Measurements from ENCODE around the gene MCM3AP. TPM values are rescaled to one million over a fixed set of nuclear protein-coding genes. Genes with fewer than 3 reads are reported as not detected.

The MCM3AP gene
- 47.0 and 49.0 TPM in 2 replicates for total RNA-seq

DNA sequence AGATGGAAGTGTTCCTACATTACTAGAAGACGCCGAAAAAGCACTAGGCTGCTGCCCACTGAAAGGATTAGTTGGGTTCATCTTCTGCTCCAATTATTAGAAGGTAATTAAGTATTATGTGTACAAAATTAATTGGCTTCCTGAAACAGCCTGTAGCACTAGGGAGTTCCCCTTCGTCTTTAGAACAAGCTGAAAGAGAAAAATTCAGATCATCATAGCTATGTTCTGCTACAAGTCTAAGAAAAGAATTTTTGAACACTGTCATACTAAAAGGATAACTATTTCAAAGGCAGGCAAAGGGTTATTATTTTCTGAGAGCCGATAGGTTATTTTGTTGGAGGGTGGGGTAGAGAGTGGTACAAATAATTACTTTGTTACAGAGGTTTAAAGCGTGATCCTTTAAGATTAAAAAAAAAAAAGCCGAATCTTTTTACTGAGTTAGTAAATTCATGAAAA is at the start of gene MCM3AP:
Gene MCM3AP, minus strand, starts transcription at position 406 of the 456 bp plus-strand sequence. Its CDS starts 325 bp downstream, at position 81.

DNA sequence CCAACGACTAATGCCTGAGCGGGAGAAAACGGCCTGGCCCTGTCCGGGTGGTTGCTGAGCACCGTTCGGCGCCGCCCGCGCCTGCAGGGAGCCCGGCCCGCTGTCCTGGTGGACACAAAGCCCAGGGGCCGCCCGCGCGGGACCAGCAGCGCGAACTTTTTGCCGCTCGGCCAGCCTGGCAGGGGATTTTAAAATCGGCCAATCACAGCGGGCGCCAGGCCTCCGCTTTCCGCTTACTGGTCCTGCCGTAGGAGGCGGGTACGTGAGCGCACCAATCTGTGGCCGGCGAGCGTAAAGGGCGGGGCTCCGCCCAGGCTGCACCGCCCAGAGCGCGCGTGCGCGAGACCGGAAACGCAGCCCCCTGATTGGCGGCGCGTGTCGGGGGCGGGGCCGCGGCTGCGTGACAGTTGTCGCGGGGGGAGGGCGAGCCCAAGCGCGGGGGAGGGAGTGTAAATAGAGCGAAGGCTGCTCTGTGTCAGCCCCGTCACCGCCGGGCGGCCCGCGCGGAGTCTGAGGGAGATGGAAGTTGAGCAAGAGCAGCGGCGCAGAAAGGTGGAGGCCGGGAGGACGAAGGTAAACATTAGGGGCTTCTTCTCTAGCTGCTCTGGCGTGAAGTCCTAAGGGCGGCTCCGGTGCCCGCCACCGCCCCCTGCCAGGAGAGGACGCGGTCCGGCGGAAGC is 38.4 kb upstream of the MCM3AP start, which contains the start of the genes C21orf58 and PCNT:
Gene C21orf58, minus strand, starts transcription at position 161 of the 680 bp plus-strand sequence. CDS start 1,132 bp downstream, outside the sequence.
Gene PCNT, plus strand, starts transcription at position 447 of the 680 bp plus-strand sequence. Its CDS starts 73 bp downstream, at position 520.

DNA sequence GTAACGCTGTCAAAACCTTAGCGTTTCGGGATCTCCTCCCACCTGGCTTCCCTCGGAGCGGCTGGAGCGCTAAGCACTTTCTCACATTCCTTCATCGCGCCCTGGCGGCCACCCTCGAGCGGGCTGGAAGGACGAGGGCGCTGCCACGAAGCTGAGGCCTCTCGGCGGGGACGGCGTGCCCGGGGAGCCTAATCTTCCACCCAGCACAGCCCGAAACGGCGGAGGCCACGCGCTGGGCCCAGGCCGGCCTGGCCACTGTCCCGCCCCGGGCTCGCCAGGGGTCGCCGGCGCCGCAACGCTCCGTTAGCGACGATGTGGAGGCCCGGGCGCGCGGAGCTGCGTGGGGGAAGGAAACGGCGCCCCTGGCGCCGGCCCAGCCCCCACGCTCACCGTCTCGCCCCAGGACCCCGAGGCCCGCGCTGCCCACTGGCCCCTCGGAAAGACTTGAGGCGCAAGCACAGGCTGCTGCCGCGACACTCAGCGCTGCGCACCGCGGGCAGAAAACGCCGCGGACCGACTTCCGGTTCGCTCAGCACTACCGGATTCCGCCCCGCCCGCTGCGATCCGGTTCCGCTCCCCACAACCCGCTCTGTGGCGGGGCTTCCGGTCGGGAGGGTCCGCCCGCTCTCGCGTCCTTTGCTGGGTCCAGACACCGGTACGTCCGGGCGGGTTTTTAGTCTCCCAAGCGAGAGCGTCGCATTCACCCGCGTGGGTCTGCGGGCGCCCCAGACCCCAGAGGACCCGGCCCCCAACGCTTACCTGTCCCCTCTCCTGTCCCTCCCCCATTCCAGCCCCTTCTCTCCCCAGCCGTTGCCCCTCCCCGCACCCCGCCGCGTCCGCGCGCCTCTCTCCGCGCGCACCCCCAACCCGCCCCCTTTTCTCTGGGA is 593 bp upstream of the MCM3AP start, which contains the start of gene YBEY:
Gene YBEY, plus strand, starts transcription at position 582 of the 887 bp plus-strand sequence. CDS start 572 bp downstream, outside the sequence.

DNA sequence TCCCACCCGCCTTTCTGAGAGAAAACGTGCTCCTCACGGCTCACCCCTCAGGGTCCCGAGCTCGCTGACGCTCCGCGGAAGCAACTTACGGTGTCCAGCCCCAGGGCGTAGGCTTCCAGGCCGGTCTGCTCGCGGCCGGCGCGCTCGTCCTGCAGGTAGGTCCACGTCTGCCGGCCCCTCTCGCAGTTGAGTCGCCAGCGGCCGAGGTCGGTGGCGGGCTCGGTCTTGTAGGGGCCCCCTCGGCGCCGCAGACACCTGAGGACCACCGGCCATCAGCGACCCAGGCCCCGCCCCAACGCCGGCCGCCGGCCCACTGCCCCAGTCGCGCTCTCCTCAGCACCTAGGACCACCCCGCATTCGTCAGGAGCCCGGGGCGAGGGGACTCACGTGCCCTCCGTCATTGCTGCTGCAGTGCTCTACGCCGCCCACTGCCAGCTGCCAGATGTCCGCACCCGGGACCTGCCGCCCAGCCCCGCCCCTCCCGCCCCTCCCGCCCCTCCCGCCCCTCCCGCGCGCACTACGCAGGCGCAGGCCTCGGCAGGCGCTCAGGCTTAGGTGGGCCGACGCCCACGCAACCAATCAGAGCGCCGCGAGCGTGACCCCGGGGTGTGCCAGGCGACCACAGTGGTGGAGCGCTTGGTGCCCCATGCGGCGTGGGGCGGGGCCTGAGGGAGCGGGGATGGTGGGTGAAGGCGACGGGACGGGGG is 56.9 kb downstream of the MCM3AP start, which contains the start of gene LSS:
Gene LSS, minus strand, starts transcription at position 430 of the 707 bp plus-strand sequence. Its CDS starts 29 bp downstream, at position 401.

Other genes with a start within 250 kb of the MCM3AP start
- 5.5 and 72.0 TPM in 2 replicates for gene COL6A2, start 187.5 kb downstream of the MCM3AP start, total RNA-seq
- not detected in 2 replicates for gene FTCD, start 130.0 kb downstream of the MCM3AP start, total RNA-seq
- 4.8 and 8.0 TPM in 2 replicates for gene SPATC1L, start 101.2 kb downstream of the MCM3AP start, total RNA-seq
- 142 and 182 TPM in 2 replicates for gene LSS, start 56.8 kb downstream of the MCM3AP start, total RNA-seq
- gene YBEY, start 731 bp upstream of the MCM3AP start, total RNA-seq: 14.9 and 15.7 TPM in 2 replicates
- 3.8 and 6.5 TPM in 2 replicates for gene C21orf58, start 38.3 kb upstream of the MCM3AP start, total RNA-seq
- gene PCNT, start 38.5 kb upstream of the MCM3AP start, total RNA-seq: 15.4 and 17.3 TPM in 2 replicates
- gene DIP2A, start 173.3 kb upstream of the MCM3AP start, total RNA-seq: 25.8 and 26.8 TPM in 2 replicates

Measured in hair follicular keratinocyte (primary cell).